GM18526 (cell line): Measurements from ENCODE around the gene PEF1.

Source experiments
- POLR2A ChIP-seq: IDR thresholded peaks from 3 replicates; pipeline ENCODE4 v1.6.1; 2011; ENCODE audit not compliant: insufficient read length; ENCODE audit errors: extremely low read depth

The PEF1 gene

GRCh38 chr1:31628931-31629556, 15.6 kb downstream of the PEF1 start:
- no peak for TF ChIP-seq POLR2A

- TF ChIP-seq POLR2A = no peak
These were observed 16.6 kb downstream of the PEF1 start for GRCh38 chr1:31627930-31628559.

GRCh38 chr1:31627301-31627929, 17.3 kb downstream of the PEF1 start:
- no peak for TF ChIP-seq POLR2A

DNA sequence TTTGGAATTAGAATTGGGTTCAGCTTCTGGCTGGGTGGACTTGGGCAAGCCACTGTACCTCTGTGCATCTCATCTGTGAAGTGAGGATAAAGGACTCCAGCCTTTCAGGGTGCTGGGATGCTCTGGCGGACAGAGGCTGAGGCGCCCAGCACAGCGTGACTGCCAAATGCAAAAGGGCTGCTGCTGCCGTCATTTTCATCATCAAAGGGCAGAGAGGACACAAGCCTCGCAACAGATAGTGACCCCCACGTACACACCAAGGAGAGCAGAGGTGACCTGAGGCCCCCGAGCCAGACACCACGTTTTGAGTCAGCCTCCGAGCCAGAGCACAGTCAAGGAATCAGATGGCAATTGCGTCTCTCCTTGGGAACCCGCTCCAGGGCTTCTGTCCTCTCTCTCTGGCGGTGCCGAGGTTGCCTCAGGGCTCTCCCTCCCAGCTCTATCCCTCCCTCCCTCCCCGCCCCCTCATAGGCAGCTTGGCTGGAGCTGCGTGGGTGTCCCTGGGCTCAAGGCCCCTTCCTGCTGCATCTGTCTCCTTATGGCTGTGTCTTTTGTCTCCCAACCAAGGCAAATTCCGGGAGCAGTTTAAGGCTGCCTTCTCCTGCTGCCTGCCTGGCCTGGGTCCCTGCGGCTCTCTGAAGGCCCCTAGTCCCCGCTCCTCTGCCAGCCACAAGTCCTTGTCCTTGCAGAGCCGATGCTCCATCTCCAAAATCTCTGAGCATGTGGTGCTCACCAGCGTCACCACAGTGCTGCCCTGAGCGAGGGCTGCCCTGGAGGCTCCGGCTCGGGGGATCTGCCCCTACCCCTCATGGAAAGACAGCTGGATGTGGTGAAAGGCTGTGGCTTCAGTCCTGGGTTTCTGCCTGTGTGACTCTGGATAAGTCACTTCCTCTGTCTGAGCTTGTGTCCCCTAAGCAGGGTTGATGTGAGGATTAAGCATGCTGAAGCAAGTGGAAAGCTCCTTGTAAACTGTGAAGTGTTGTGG, 18.2 kb downstream of the PEF1 start:
- no peak for TF ChIP-seq POLR2A

- TF ChIP-seq POLR2A = no peak
These were observed 19.0 kb downstream of the PEF1 start for GRCh38 chr1:31625561-31626222.

DNA sequence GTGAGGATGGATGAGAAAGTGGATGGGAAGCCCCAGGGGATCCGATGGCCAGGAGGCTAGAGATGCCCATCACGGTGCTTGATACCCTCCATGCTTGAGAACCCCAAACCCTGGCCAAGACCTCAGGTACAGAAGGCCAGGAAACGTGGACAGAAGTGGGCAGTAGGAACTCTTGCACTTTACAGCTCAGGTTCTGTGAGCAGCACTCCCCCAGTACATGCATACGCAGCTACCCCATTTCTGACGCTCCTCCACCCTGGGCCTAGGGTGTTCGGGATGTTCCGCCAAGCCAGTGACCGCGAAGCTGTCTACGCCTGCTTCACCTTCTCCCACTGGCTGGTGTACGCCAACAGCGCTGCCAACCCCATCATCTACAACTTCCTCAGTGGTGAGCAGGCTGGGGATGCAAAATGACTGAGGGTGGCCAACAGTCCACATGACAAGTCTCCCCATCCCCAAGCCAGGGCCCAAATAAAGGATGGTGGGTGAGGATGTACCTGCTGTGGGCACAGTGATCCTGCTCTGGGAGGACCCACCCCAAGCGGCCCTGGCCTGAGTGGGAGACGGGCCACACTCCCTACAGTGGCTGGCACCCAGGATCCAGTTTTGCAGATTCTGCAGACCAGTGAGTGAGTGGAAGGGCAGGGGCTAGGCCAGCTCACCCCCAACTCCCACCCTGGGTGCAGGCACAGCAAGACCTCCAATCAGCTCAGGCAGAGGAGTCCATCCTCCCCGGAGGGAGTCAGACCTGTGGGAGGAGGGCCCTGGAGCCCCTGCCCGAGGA, 19.8 kb downstream of the PEF1 start:
- no peak for TF ChIP-seq POLR2A

- no peak for TF ChIP-seq POLR2A
These were observed 20.4 kb downstream of the PEF1 start for GRCh38 chr1:31624309-31624708.

DNA sequence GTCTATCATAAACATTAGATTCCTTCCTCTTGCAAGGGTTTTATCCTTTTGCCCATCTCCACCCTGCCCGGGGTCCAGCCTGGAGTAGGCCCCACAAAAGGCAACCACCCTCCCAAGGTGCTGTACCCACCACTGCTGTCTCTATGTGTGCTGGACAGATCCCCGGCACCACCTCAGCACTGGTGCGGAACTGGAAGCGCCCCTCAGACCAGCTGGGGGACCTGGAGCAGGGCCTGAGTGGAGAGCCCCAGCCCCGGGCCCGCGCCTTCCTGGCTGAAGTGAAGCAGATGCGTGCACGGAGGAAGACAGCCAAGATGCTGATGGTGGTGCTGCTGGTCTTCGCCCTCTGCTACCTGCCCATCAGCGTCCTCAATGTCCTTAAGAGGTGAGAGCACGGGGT, 21.3 kb downstream of the PEF1 start:
- TF ChIP-seq POLR2A = no peak

DNA sequence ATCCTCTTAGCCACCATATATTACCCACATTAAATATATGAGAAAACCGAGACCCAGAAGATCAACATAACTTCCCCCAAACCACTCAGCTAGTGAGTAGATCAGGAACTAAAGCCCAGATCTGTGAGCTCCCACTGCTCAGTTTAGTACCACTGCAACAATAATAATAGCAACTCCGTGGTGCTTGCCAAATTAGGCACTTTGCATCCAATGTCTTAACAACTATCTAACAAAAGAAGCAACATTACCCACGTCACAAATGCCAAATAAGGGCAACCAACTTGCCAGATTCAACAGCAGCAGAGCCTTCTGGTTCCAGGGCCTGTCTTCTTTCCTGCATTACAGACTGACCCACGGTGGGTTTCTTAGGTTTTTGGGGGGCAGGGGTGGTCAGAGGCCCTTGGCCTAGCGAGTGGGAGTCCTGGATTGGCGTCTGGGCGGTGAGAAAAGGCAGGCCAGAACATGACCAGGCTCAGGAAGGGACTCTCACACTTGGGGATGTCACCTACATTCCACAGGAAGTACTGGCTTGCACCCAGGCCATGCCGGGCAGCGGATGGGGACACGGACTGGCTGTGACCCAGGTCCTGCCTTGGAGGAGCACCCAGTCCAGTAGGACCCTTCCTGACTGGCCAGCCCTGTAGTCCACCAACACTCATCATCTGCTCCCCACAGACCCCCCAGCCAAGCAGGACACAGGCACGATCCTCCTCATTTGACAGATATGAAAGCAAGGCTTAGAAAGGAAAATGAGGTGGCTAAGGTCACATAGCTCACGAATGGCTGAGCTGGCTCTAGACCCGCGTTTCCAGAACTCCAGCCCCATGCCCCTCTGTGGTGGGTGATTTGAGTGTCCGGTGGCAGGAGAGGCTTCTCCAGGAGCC, 22.6 kb downstream of the PEF1 start:
- TF ChIP-seq POLR2A = no peak

GRCh38 chr1:31621498-31621820, 23.2 kb downstream of the PEF1 start:
- no peak for TF ChIP-seq POLR2A

DNA sequence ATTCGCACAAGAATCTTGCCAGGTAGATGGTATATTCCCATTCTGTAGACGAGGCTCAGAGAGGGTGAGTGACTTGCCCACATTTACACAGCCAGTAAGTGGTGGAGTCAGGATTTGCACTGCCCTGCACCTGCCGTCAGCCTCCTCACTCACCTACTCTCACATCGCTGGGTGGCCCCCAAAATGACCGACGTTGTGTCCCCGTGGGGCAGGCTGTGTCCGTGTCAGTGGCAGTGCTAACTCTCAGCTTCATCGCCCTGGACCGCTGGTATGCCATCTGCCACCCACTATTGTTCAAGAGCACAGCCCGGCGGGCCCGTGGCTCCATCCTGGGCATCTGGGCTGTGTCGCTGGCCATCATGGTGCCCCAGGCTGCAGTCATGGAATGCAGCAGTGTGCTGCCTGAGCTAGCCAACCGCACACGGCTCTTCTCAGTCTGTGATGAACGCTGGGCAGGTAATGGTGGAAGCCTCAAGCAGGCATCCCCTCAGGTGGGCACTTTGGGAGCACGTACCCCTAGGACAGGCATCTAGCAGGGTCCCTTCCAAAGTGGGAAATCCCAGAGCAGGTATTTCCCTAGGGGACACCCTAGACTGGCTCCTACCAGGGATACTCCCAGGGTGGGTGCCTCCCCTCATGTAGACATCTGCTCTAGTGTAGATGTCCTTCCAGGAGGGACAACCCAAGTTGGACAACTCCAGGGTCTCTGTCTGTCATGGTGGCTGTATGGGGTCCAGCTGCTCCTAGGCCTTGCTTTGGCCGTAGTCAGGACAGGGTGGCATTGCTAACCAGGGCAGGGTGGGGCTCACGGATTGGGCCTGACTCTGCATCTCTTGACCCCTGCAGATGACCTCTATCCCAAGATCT, 23.8 kb downstream of the PEF1 start:
- TF ChIP-seq POLR2A = no peak
